T-helper 22 cell (primary cell): ENCODE measurements around the gene HNF1B.

Experiments used
- DNase-seq: peaks from one replicate; pipeline ENCODE4 v3.0.0-alpha.2; 2020; ENCODE audit warnings: low read depth

The HNF1B gene

GRCh38 chr17:37761059-37761458 lies 16.2 kb upstream of the HNF1B start:
- DNase-seq = no peak

- DNase-seq = no peak
Measured at GRCh38 chr17:37759014-37759637, 14.3 kb upstream of the HNF1B start.

GRCh38 chr17:37756051-37756450 lies 11.2 kb upstream of the HNF1B start:
- DNase-seq = no peak

GRCh38 chr17:37755455-37755854 lies 10.6 kb upstream of the HNF1B start:
- DNase-seq = no peak

- DNase-seq = no peak
Measured at GRCh38 chr17:37754363-37754762, 9.5 kb upstream of the HNF1B start.

GRCh38 chr17:37752482-37752881 lies 7.6 kb upstream of the HNF1B start:
- DNase-seq = no peak

GRCh38 chr17:37750768-37751475 lies 6.1 kb upstream of the HNF1B start:
- no peak for DNase-seq

GRCh38 chr17:37750292-37750691 lies 5.4 kb upstream of the HNF1B start:
- DNase-seq = no peak

- DNase-seq = no peak
Measured at GRCh38 chr17:37747222-37747621, 2.4 kb upstream of the HNF1B start.

GRCh38 chr17:37746617-37747016 lies 1.8 kb upstream of the HNF1B start:
- no peak for DNase-seq

- no peak for DNase-seq
Measured at GRCh38 chr17:37745801-37746426, 1.1 kb upstream of the HNF1B start.

GRCh38 chr17:37744633-37744927 lies 279 bp downstream of the HNF1B start:
- DNase-seq = no peak

GRCh38 chr17:37743875-37744632 lies 805 bp downstream of the HNF1B start:
- DNase-seq = no peak

- DNase-seq = no peak
Measured at GRCh38 chr17:37743612-37743874, 1.3 kb downstream of the HNF1B start.

GRCh38 chr17:37742762-37743611 lies 1.9 kb downstream of the HNF1B start:
- DNase-seq = no peak

GRCh38 chr17:37742116-37742761 lies 2.6 kb downstream of the HNF1B start:
- no peak for DNase-seq

- DNase-seq = no peak
Measured at GRCh38 chr17:37741341-37742115, 3.3 kb downstream of the HNF1B start.

GRCh38 chr17:37740915-37741314 lies 3.9 kb downstream of the HNF1B start:
- DNase-seq = no peak

- no peak for DNase-seq
Measured at GRCh38 chr17:37737971-37738370, 6.9 kb downstream of the HNF1B start.

- DNase-seq = no peak
Measured at GRCh38 chr17:37737081-37737480, 7.8 kb downstream of the HNF1B start.

GRCh38 chr17:37736428-37736827 lies 8.4 kb downstream of the HNF1B start:
- no peak for DNase-seq
